Measurements from ENCODE around the gene ZNF808.
A peak's percentile ranks its signal among the peaks of the same experiment; 100 is the strongest.
"Not testable (repeated sequence)": the region's sequence is repeated elsewhere in the genome, so short reads cannot be mapped to it uniquely, and the experiment has no call there.

Gene ZNF808

DNA sequence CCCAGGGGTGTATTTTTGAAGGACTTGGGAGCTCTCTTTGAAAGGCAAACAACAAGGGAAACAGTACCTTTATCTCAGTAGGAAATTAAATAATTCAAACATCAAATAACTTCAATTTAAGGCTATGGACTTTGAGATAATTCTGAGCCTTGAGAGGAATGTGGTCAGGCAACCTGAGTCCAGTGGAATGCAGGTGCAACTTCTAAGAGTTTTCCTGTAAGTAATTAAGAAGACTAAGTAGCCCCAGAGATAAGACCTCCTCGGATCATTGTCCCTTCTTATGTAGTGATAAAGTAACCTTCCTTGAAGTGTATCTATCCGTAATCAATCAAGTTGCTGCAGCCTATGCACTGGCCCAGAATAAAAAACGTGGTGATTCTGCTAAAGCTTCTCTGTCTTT lies 71.8 kb downstream of the ZNF808 start:
- ChIA-PET POLR2A (no interaction called here), CTCF (no interaction called here)
- no peak for DNase-seq (ENCODE audit: low read depth, low spot score)
- TF ChIP-seq, protein P1, sequence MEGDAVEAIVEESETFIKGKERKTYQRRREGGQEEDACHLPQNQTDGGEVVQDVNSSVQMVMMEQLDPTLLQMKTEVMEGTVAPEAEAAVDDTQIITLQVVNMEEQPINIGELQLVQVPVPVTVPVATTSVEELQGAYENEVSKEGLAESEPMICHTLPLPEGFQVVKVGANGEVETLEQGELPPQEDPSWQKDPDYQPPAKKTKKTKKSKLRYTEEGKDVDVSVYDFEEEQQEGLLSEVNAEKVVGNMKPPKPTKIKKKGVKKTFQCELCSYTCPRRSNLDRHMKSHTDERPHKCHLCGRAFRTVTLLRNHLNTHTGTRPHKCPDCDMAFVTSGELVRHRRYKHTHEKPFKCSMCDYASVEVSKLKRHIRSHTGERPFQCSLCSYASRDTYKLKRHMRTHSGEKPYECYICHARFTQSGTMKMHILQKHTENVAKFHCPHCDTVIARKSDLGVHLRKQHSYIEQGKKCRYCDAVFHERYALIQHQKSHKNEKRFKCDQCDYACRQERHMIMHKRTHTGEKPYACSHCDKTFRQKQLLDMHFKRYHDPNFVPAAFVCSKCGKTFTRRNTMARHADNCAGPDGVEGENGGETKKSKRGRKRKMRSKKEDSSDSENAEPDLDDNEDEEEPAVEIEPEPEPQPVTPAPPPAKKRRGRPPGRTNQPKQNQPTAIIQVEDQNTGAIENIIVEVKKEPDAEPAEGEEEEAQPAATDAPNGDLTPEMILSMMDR (IDR thresholded peaks at IDR 0.05; ENCODE audit: insufficient read depth, low read length, missing control alignments): no peak
- no peak overlapping the region for H3K4me3 ChIP-seq (ENCODE audit: low read depth, low read length)

DNA sequence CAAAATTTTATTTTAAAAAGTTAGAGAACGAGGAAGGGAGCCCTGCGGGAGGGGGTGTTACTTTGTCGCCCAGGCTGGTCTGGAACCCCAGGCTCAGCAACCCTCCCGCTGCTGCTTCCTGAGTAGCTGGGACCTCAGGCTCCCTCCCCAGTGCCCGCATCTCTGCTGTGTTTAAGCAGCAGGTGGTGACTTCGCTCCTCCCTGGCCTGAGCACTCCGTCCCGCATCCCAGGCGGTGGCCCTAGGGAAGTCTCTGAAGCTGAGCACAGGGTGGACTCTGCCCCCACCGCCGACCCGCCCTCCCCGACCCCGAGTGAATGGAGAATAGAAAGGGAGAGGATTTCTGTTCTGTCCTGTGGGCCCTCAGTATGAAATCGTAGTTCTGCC lies 73.2 kb downstream of the ZNF808 start:
- DNase-seq (ENCODE audit: low read depth, low spot score): no peak
- H3K4me3 ChIP-seq (ENCODE audit: low read depth, low read length): peak overlapping the region; percentile 66
- ChIA-PET POLR2A (no interaction called here), CTCF (no interaction called here)
- TF ChIP-seq, protein P1 (IDR thresholded peaks at IDR 0.05; ENCODE audit: insufficient read depth, low read length, missing control alignments): no peak

DNA sequence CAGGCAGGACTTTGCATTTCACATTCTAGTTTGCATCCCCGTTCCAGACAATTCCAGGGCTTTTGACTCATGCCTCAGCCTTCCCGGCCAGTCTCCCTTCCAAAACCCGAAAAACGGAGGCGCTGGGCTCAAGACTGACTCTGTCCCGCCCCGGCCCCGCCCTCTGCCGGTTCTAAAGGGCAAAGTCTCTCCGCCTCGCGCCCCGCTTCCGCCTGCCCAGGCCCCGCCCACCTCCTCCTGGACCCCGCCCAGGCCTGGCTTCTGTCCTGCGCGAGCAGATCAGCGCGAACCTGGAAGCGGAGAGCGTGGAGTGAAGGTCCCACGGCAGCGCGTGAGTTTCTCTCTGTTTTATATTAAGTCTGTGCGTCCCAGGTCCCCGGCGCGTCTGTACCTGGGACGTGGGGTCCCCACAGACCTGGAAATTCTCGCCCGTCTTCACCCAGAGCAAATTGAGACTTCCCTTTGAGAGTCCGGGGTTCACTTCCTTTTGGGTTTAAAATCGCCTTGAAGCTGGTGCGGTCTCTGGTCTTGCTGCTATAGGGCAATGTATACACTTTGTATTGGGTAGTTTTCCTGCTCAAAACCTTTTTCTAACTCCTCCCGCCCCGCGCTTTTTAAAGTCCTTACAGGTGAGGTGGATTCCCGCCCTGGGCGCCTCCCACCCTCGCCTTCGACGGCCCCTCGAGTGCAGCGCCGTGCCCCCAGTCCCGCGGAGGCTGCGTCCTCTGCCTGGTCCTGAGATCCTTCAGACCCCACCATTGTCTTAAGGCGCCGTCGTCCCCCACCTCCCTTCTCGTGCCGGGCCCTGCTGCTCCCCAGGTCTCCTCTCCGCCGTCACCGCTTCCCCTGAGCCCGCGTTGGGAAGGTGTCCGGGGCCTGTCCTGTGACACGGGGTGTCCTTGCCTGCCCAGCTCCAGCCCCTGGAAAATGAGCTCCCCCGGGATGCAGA lies 73.8 kb downstream of the ZNF808 start:
- peak; percentile 23 for DNase-seq (ENCODE audit: low read depth, low spot score)
- ChIA-PET CTCF (interaction anchor here (1.3 to 1.5 kb wide), 2 partner anchors 11 to 18 kb away, joined by 3 to 5 read pairs; no protein-coding TSS in a partner anchor), POLR2A (no interaction called here)
- TF ChIP-seq, protein P1 (IDR thresholded peaks at IDR 0.05; ENCODE audit: insufficient read depth, low read length, missing control alignments): peak; percentile 46
- H3K4me3 ChIP-seq (ENCODE audit: low read depth, low read length): peak overlapping the region; percentile 66

DNA sequence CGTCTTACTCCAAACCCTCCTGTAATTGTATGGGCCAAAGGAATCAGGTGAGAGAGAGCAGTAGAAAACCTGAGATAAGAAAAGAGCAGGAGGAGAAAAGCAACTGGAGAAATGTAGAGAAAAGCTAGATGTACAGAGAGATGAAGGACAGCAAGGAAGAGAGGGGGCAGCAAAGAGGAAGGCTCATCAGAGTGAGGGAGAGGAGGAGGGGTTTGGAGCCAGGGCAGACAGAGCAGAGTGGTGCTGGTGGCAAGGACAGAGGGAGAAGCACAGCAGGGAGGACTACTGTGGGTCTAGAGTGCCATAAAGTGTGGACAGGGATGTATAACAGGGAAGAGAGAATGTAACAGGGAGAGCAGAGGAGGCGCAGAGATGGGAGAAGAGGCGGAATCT lies 74.5 kb downstream of the ZNF808 start:
- POLR2A ChIA-PET: interaction anchor here (1.1 kb wide), 1 partner anchor 46 kb away, joined by 3 read pairs; no protein-coding TSS in a partner anchor
- CTCF ChIA-PET: interaction anchor here (1.3 to 1.5 kb wide), 2 partner anchors 10 to 18 kb away, joined by 3 to 5 read pairs; no protein-coding TSS in a partner anchor
- DNase-seq (ENCODE audit: low read depth, low spot score): not testable (repeated sequence)
- H3K4me3 ChIP-seq (ENCODE audit: low read depth, low read length): peak overlapping the region; percentile 66
- TF ChIP-seq, protein P1 (IDR thresholded peaks at IDR 0.05; ENCODE audit: insufficient read depth, low read length, missing control alignments): peak; percentile 13

DNA sequence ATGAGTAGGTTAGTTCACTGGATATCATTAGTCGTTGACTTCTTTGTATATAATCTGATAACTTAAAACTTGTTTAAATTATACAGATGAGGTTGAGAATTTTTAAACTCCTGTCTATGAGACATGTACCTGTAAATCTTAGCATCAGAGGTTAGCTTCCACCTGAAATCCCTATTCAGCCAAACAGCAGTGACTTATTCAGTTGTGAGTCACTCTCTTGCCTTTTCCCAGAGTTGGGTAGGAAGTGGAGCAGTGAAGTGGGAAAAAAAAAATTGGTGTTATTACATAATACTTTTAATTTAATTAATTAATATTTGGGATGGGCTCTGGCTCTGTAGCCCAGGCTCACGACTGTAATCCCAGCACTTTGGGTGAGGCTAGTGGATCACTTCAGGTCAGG lies 75.5 kb downstream of the ZNF808 start:
- TF ChIP-seq, protein P1 (IDR thresholded peaks at IDR 0.05; ENCODE audit: insufficient read depth, low read length, missing control alignments): no peak
- CTCF ChIA-PET: interaction anchor here (1.5 kb wide), 1 partner anchor 17 kb away, joined by 5 read pairs; no protein-coding TSS in a partner anchor
- no peak overlapping the region for H3K4me3 ChIP-seq (ENCODE audit: low read depth, low read length)
- POLR2A ChIA-PET: interaction anchor here (1.1 kb wide), 1 partner anchor 45 kb away, joined by 3 read pairs; no protein-coding TSS in a partner anchor
- no peak for DNase-seq (ENCODE audit: low read depth, low spot score)

DNA sequence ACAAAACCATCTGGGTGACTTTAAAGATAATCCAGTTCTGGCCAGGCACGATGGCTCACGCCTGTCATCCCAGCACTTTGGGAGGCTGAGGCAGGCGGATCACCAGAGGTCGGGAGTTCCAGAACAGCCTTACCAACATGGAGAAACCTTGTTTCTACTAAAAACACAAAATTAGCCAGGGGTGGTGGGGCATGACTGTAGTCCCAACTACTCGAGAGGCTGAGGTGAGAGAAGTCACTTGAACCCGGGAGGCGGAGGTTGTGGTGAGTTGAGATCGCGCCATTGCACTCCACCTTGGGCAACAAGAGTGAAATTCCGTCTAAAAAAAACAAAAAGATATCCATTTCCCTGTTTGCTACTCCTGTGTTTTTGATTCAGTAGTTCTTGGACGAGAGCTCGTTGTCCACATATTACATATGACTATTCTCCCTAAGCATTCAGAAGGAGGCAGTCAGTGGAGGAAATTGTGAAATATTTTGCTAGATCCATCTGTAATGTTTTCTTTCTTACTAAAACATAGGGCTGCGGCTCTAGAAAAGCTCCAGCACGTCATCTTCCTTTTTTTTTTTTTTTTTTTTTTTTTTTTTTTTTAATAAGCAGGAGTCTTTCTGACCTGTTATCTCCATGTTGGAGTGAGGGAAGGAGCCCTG lies 76.2 kb downstream of the ZNF808 start:
- TF ChIP-seq, protein P1 (IDR thresholded peaks at IDR 0.05; ENCODE audit: insufficient read depth, low read length, missing control alignments): no peak
- peak; percentile 5 for DNase-seq (ENCODE audit: low read depth, low spot score)
- no peak overlapping the region for H3K4me3 ChIP-seq (ENCODE audit: low read depth, low read length)
- POLR2A ChIA-PET: no interaction called here
- CTCF ChIA-PET: interaction anchor here (0.6 to 1.0 kb wide), 3 partner anchors 8 to 106 kb away, joined by 3 to 4 read pairs (median 3); no protein-coding TSS in a partner anchor

Data from AG04449 (cell line).